Measurements from ENCODE around the gene GAB1.

The GAB1 gene

DNA sequence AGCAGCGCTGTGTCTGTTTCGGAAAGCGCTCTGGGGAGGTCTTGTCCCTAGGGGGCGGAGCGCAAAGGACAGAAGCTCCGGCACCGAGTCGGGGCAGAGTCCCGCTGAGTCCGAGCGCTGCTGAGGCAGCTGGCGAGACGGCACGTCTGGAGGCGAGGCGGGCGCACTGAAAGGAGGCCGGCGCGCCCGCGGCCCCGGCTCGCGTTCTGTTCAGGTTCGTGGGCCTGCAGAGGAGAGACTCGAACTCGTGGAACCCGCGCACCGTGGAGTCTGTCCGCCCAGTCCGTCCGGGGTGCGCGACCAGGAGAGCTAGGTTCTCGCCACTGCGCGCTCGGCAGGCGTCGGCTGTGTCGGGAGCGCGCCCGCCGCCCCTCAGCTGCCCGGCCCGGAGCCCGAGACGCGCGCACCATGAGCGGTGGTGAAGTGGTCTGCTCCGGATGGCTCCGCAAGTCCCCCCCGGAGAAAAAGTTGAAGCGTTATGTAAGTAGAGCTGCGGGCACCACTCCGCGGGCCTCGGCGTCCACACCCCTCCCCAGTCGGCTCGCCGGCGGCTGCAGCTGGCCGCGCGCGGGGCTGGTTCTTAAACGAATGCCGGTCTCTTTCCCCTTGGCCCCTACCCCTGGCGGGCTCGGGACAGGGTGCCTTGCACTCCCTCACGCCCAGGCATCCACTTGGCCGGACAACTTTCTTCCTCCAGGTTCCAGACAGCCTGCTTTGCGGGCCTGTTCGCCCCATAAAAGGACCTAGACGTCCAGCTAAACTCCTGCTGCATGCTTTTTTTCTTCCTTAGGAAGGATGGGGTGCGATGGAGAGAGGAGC lies at the start of gene GAB1:
Gene GAB1, plus strand, starts transcription at position 96 of the 819 bp plus-strand sequence. Its CDS starts 313 bp downstream, at position 409.
- peak within 1 kb of the TSS; percentile 91 for H3K27ac ChIP-seq (ENCODE audit: low read depth in 2 of 2, low read length in 2 of 2)
- no peaks in the 10 kb centered on the region for H3K27me3 ChIP-seq (ENCODE audit: control insufficient read depth in 2 of 2, insufficient read depth in 2 of 2, low read length in 2 of 2)
- no peaks in the 10 kb centered on the region for H3K9me3 ChIP-seq (ENCODE audit: control insufficient read depth in 2 of 2, low read length in 2 of 2)
- H3K4me1 ChIP-seq (ENCODE audit: control insufficient read depth in 2 of 2, insufficient read depth in 2 of 2, low read length in 2 of 2) = peaks cover 8 to 10% of the 10 kb centered on the region in 2 donors
- H3K4me3 ChIP-seq (ENCODE audit: low read length in 2 of 2) = peak within 1 kb of the TSS; percentile 95 to 97
- H3K36me3 ChIP-seq (ENCODE audit: control insufficient read depth in 2 of 2, insufficient read depth in 2 of 2, low read length in 2 of 2) = no peaks in the 10 kb centered on the region
- H3K9ac ChIP-seq (ENCODE audit: low read depth in 1 of 2, low read length in 2 of 2) = peak within 1 kb of the TSS; percentile 91 to 93

GRCh38 chr4:143287572-143287923 lies 49.1 kb upstream of the GAB1 start:
- Histone ChIP-seq H3K4me1 (ENCODE audit: control insufficient read depth in 2 of 2, insufficient read depth in 2 of 2, low read length in 2 of 2) (no peaks in the 10 kb centered on the region), H3K9ac (ENCODE audit: low read depth in 1 of 2, low read length in 2 of 2) (no peak overlapping the region), H3K27ac (ENCODE audit: low read depth in 2 of 2, low read length in 2 of 2) (no peak overlapping the region), H3K9me3 (ENCODE audit: control insufficient read depth in 2 of 2, low read length in 2 of 2) (no peaks in the 10 kb centered on the region), H3K4me3 (ENCODE audit: low read length in 2 of 2) (no peak overlapping the region), H3K27me3 (ENCODE audit: control insufficient read depth in 2 of 2, insufficient read depth in 2 of 2, low read length in 2 of 2) (no peaks in the 10 kb centered on the region), H3K36me3 (ENCODE audit: control insufficient read depth in 2 of 2, insufficient read depth in 2 of 2, low read length in 2 of 2) (no peaks in the 10 kb centered on the region)

DNA sequence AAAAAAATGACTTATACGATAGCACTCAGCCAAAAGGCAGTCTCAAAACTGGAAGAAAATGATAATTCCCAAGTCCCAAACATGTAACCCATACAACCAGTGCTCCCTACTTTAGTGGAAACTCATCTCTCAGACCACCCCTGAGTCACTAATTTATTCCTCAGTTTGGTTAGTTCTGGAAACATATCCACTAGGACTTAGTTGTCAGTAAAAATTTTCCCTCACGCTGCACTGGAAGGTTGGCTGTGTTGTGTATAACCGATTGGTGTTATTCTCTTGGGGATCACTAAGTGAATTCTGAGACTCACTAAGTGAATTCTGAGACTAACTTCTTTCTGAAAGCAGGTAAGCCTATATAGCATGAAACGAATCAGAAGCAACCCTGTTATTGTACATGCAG lies 48.5 kb upstream of the GAB1 start:
- no peak overlapping the region for H3K9ac ChIP-seq (ENCODE audit: low read depth in 1 of 2, low read length in 2 of 2)
- no peaks in the 10 kb centered on the region for H3K27me3 ChIP-seq (ENCODE audit: control insufficient read depth in 2 of 2, insufficient read depth in 2 of 2, low read length in 2 of 2)
- H3K9me3 ChIP-seq (ENCODE audit: control insufficient read depth in 2 of 2, low read length in 2 of 2) = no peaks in the 10 kb centered on the region
- no peak overlapping the region for H3K27ac ChIP-seq (ENCODE audit: low read depth in 2 of 2, low read length in 2 of 2)
- no peaks in the 10 kb centered on the region for H3K4me1 ChIP-seq (ENCODE audit: control insufficient read depth in 2 of 2, insufficient read depth in 2 of 2, low read length in 2 of 2)
- no peak overlapping the region for H3K4me3 ChIP-seq (ENCODE audit: low read length in 2 of 2)
- no peaks in the 10 kb centered on the region for H3K36me3 ChIP-seq (ENCODE audit: control insufficient read depth in 2 of 2, insufficient read depth in 2 of 2, low read length in 2 of 2)

- Histone ChIP-seq H3K9me3 (ENCODE audit: control insufficient read depth in 2 of 2, low read length in 2 of 2) (no peaks in the 10 kb centered on the region), H3K27me3 (ENCODE audit: control insufficient read depth in 2 of 2, insufficient read depth in 2 of 2, low read length in 2 of 2) (no peaks in the 10 kb centered on the region), H3K4me1 (ENCODE audit: control insufficient read depth in 2 of 2, insufficient read depth in 2 of 2, low read length in 2 of 2) (peaks cover 0 to 2% of the 10 kb centered on the region in 2 donors), H3K4me3 (ENCODE audit: low read length in 2 of 2) (no peak overlapping the region), H3K9ac (ENCODE audit: low read depth in 1 of 2, low read length in 2 of 2) (no peak overlapping the region), H3K36me3 (ENCODE audit: control insufficient read depth in 2 of 2, insufficient read depth in 2 of 2, low read length in 2 of 2) (no peaks in the 10 kb centered on the region), H3K27ac (ENCODE audit: low read depth in 2 of 2, low read length in 2 of 2) (no peak overlapping the region)
Measured at GRCh38 chr4:143289370-143289769, 47.3 kb upstream of the GAB1 start.

- Histone ChIP-seq H3K27ac (ENCODE audit: low read depth in 2 of 2, low read length in 2 of 2) (no peak overlapping the region), H3K4me3 (ENCODE audit: low read length in 2 of 2) (no peak overlapping the region), H3K9me3 (ENCODE audit: control insufficient read depth in 2 of 2, low read length in 2 of 2) (no peaks in the 10 kb centered on the region), H3K36me3 (ENCODE audit: control insufficient read depth in 2 of 2, insufficient read depth in 2 of 2, low read length in 2 of 2) (no peaks in the 10 kb centered on the region), H3K4me1 (ENCODE audit: control insufficient read depth in 2 of 2, insufficient read depth in 2 of 2, low read length in 2 of 2) (peaks cover 0 to 4% of the 10 kb centered on the region in 2 donors), H3K9ac (ENCODE audit: low read depth in 1 of 2, low read length in 2 of 2) (no peak overlapping the region), H3K27me3 (ENCODE audit: control insufficient read depth in 2 of 2, insufficient read depth in 2 of 2, low read length in 2 of 2) (no peaks in the 10 kb centered on the region)
Measured at GRCh38 chr4:143291314-143291713, 45.4 kb upstream of the GAB1 start.

GRCh38 chr4:143292858-143293257 lies 43.8 kb upstream of the GAB1 start:
- Histone ChIP-seq H3K36me3 (ENCODE audit: control insufficient read depth in 2 of 2, insufficient read depth in 2 of 2, low read length in 2 of 2) (no peaks in the 10 kb centered on the region), H3K27ac (ENCODE audit: low read depth in 2 of 2, low read length in 2 of 2) (no peak overlapping the region), H3K9me3 (ENCODE audit: control insufficient read depth in 2 of 2, low read length in 2 of 2) (no peaks in the 10 kb centered on the region), H3K9ac (ENCODE audit: low read depth in 1 of 2, low read length in 2 of 2) (no peak overlapping the region), H3K27me3 (ENCODE audit: control insufficient read depth in 2 of 2, insufficient read depth in 2 of 2, low read length in 2 of 2) (no peaks in the 10 kb centered on the region), H3K4me1 (ENCODE audit: control insufficient read depth in 2 of 2, insufficient read depth in 2 of 2, low read length in 2 of 2) (peaks cover 0 to 4% of the 10 kb centered on the region in 2 donors), H3K4me3 (ENCODE audit: low read length in 2 of 2) (no peak overlapping the region)

DNA sequence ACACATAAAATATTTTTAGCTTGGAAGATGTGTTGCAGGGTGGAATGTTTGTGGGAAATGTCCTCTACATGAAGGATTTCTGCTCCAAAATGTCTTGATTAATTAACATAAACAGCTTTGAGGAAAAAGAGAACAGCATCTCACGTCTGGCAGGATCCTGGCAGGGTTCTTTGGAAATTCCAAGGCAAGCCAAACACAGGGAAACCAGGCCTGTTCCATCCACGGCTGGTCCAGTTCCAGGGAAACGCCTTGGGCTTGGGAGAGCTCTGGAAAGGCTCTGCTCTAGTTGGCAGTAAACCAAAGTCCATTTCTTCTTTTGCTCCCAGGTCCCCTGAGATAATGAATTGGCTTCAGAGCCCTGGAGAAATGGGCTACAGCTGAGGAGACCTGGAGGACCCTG lies 42.4 kb upstream of the GAB1 start:
- no peak overlapping the region for H3K27ac ChIP-seq (ENCODE audit: low read depth in 2 of 2, low read length in 2 of 2)
- no peaks in the 10 kb centered on the region for H3K36me3 ChIP-seq (ENCODE audit: control insufficient read depth in 2 of 2, insufficient read depth in 2 of 2, low read length in 2 of 2)
- H3K27me3 ChIP-seq (ENCODE audit: control insufficient read depth in 2 of 2, insufficient read depth in 2 of 2, low read length in 2 of 2) = no peaks in the 10 kb centered on the region
- no peak overlapping the region for H3K4me3 ChIP-seq (ENCODE audit: low read length in 2 of 2)
- no peaks in the 10 kb centered on the region for H3K9me3 ChIP-seq (ENCODE audit: control insufficient read depth in 2 of 2, low read length in 2 of 2)
- H3K4me1 ChIP-seq (ENCODE audit: control insufficient read depth in 2 of 2, insufficient read depth in 2 of 2, low read length in 2 of 2) = peaks cover 0 to 4% of the 10 kb centered on the region in 2 donors
- H3K9ac ChIP-seq (ENCODE audit: low read depth in 1 of 2, low read length in 2 of 2) = no peak overlapping the region

DNA sequence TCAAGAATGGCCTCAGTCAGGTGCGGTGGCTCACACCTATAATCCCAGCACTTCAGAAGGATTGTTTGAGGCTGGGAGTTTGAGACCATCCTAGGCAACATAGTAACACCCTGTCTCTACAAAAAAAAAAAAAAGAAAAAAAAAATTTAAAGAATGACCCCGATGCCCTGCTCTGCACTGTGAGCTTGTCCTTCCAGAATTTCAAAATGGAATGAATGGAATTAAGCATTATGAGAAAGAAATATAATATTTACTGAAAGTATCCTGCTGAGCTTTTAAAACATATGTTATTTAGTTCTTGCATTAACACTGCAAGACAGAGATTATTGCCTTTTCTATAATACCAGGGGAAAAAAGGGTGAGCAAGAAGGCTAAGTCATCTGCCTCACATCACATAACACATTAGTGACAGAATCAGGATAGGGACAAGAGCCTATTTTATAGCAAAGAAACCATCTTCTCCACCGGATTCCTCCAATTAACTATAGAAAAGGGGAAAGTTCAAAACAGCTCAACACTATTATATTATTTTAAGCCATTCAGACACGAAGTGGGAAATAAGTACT lies 41.9 kb upstream of the GAB1 start:
- no peak overlapping the region for H3K9ac ChIP-seq (ENCODE audit: low read depth in 1 of 2, low read length in 2 of 2)
- no peaks in the 10 kb centered on the region for H3K9me3 ChIP-seq (ENCODE audit: control insufficient read depth in 2 of 2, low read length in 2 of 2)
- H3K36me3 ChIP-seq (ENCODE audit: control insufficient read depth in 2 of 2, insufficient read depth in 2 of 2, low read length in 2 of 2) = no peaks in the 10 kb centered on the region
- H3K27me3 ChIP-seq (ENCODE audit: control insufficient read depth in 2 of 2, insufficient read depth in 2 of 2, low read length in 2 of 2) = no peaks in the 10 kb centered on the region
- peaks cover 0 to 4% of the 10 kb centered on the region in 2 donors for H3K4me1 ChIP-seq (ENCODE audit: control insufficient read depth in 2 of 2, insufficient read depth in 2 of 2, low read length in 2 of 2)
- no peak overlapping the region for H3K27ac ChIP-seq (ENCODE audit: low read depth in 2 of 2, low read length in 2 of 2)
- no peak overlapping the region for H3K4me3 ChIP-seq (ENCODE audit: low read length in 2 of 2)

DNA sequence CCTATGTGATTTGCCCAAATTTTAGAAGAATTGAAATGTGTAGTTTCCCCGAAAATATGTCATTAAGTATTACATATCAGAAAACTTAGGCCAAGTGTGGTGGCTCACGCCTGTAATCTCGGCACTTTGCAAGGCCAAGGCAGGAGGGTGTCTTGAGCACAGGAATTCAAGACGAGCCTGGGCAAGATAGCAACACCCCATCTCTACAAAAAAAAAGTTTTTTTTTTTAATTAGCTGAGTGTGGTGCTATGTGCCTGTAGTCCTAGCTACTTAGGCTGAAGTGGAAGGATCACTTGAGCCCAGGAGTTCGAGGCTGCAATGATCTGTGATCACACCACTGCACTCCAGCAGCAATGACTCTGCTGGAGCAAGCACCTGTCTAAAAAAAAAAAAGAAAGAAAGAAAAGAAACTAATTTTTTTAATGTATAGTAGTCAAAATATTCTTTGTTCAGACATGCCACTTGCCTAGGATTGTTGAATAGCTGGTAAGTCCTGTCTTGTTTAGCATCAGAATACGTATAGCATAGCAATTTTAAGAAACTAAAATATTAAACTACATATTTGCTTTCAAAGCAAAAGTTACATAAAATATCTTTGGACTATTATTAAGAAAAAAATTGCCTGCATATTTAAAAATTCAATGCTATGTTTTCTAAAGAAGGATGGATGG lies 40.1 kb upstream of the GAB1 start:
- no peak overlapping the region for H3K4me3 ChIP-seq (ENCODE audit: low read length in 2 of 2)
- H3K27me3 ChIP-seq (ENCODE audit: control insufficient read depth in 2 of 2, insufficient read depth in 2 of 2, low read length in 2 of 2) = no peaks in the 10 kb centered on the region
- H3K4me1 ChIP-seq (ENCODE audit: control insufficient read depth in 2 of 2, insufficient read depth in 2 of 2, low read length in 2 of 2) = peaks cover 0 to 4% of the 10 kb centered on the region in 2 donors
- H3K9me3 ChIP-seq (ENCODE audit: control insufficient read depth in 2 of 2, low read length in 2 of 2) = no peaks in the 10 kb centered on the region
- H3K36me3 ChIP-seq (ENCODE audit: control insufficient read depth in 2 of 2, insufficient read depth in 2 of 2, low read length in 2 of 2) = no peaks in the 10 kb centered on the region
- H3K9ac ChIP-seq (ENCODE audit: low read depth in 1 of 2, low read length in 2 of 2) = no peak overlapping the region
- no peak overlapping the region for H3K27ac ChIP-seq (ENCODE audit: low read depth in 2 of 2, low read length in 2 of 2)

DNA sequence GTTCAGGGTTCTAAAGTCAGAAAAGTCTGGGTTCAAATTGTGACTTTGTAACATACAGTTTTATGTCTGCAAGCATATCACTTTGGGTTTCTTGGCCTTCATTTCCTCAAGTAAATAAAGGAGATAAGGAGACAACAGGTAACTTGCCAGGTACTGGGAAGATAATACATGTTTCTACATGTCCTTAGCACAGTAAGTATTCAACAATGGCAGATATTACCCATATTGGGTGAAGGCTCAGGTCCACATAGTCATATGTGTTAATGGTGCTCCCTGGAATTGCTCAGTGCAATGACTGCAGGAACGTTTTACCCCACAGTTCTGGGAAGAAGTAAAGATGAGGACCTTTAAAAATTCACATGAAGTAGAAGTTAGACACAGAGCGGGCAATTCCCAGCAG lies 35.8 kb upstream of the GAB1 start:
- no peak overlapping the region for H3K4me3 ChIP-seq (ENCODE audit: low read length in 2 of 2)
- H3K9ac ChIP-seq (ENCODE audit: low read depth in 1 of 2, low read length in 2 of 2) = no peak overlapping the region
- no peaks in the 10 kb centered on the region for H3K27me3 ChIP-seq (ENCODE audit: control insufficient read depth in 2 of 2, insufficient read depth in 2 of 2, low read length in 2 of 2)
- H3K27ac ChIP-seq (ENCODE audit: low read depth in 2 of 2, low read length in 2 of 2) = no peak overlapping the region
- H3K4me1 ChIP-seq (ENCODE audit: control insufficient read depth in 2 of 2, insufficient read depth in 2 of 2, low read length in 2 of 2) = no peaks in the 10 kb centered on the region
- H3K9me3 ChIP-seq (ENCODE audit: control insufficient read depth in 2 of 2, low read length in 2 of 2) = no peaks in the 10 kb centered on the region
- H3K36me3 ChIP-seq (ENCODE audit: control insufficient read depth in 2 of 2, insufficient read depth in 2 of 2, low read length in 2 of 2) = no peaks in the 10 kb centered on the region

Data from mucosa of rectum (tissue), 2 donors.